Neural progenitor cell (in vitro differentiated cells): ENCODE data around the gene PTK6. TPM values are rescaled to one million over a fixed set of nuclear protein-coding genes. Genes with fewer than 3 reads are reported as not detected.

Experiments
- DNase-seq: peaks from one replicate; pipeline ENCODE4 v3.0.0-alpha.2; 2016; ENCODE audit warnings: low spot score
- H2AFZ ChIP-seq: fragments of 200-600 bp; sonication (generic); replicated peaks from 2 replicates; pipeline ENCODE4 v1.6.1; 2016; ENCODE audit warnings: antibody characterized with exemption
- H3F3A ChIP-seq: fragments of 200-600 bp; sonication (generic); 2 replicates; pipeline ENCODE4 v1.6.1; 2016; ENCODE audit warnings: antibody characterized with exemption, low read depth
- H3K27ac ChIP-seq: fragments of 200-600 bp; sonication (generic); 2 replicates; pipeline ENCODE4 v1.5.1; 2016; ENCODE audit warnings: mild to moderate bottlenecking
- H3K27me3 ChIP-seq: fragments of 200-600 bp; sonication (generic); 2 replicates; pipeline ENCODE4 v1.6.1; 2016; ENCODE audit warnings: mild to moderate bottlenecking, moderate library complexity
- H3K36me3 ChIP-seq: fragments of 200-600 bp; sonication (generic); 2 replicates; pipeline ENCODE4 v1.5.1; 2016
- H3K4me1 ChIP-seq: fragments of 200-600 bp; sonication (generic); 2 replicates; pipeline ENCODE4 v1.6.1; 2016; ENCODE audit warnings: mixed run types
- H3K4me2 ChIP-seq: fragments of 200-600 bp; sonication (generic); 2 replicates; pipeline ENCODE4 v1.6.1; 2016
- H3K4me3 ChIP-seq: fragments of 200-600 bp; sonication (generic); 2 replicates; pipeline ENCODE4 v1.5.1; 2016
- H3K79me2 ChIP-seq: fragments of 200-600 bp; sonication (generic); 2 replicates; pipeline ENCODE4 v1.6.1; 2016; ENCODE audit warnings: low read depth
- H3K9ac ChIP-seq: fragments of 200-600 bp; sonication (generic); 2 replicates; pipeline ENCODE4 v1.6.1; 2016
- H3K9me3 ChIP-seq: fragments of 200-600 bp; sonication (generic); 2 replicates; pipeline ENCODE4 v1.5.1; 2016; ENCODE audit warnings: low read depth
- H4K20me1 ChIP-seq: fragments of 200-600 bp; sonication (generic); 2 replicates; pipeline ENCODE4 v1.6.1; 2016; ENCODE audit warnings: low read depth
- H3K27ac Mint-ChIP-seq: 3 replicates; pipeline ENCODE4 v1.8.0; 2021; ENCODE audit warnings: mixed read lengths
- H3K27me3 Mint-ChIP-seq: 2 replicates; pipeline ENCODE4 v1.8.0; 2022; ENCODE audit warnings: low read depth, mild to moderate bottlenecking, inconsistent platforms, moderate library complexity, mixed read lengths; ENCODE audit not compliant: insufficient read depth
- H3K36me3 Mint-ChIP-seq: 3 replicates; pipeline ENCODE4 v1.8.0; 2021; ENCODE audit warnings: mixed read lengths
- H3K4me1 Mint-ChIP-seq: 3 replicates; pipeline ENCODE4 v1.8.0; 2021; ENCODE audit warnings: mixed read lengths
- H3K4me3 Mint-ChIP-seq: 3 replicates; pipeline ENCODE4 v1.8.0; 2021; ENCODE audit warnings: mild to moderate bottlenecking, moderate library complexity, mixed read lengths
- H3K9me3 Mint-ChIP-seq: 3 replicates; pipeline ENCODE4 v1.8.0; 2020; ENCODE audit warnings: mixed read lengths
- EZH2 ChIP-seq: fragments of 200-600 bp; sonication (generic); IDR thresholded peaks from 2 replicates; pipeline ENCODE4 v1.6.1; 2017; ENCODE audit warnings: antibody characterized with exemption, mild to moderate bottlenecking, moderate library complexity
- EZH2phosphoT487 ChIP-seq: fragments of 200-600 bp; sonication (generic); IDR thresholded peaks from 2 replicates; pipeline ENCODE4 v1.6.1; 2017; ENCODE audit warnings: antibody characterized with exemption
- total RNA-seq: library from RNA; depleted of rRNA; stranded (reverse); fragments of >200 nt; gene quantifications from 2 replicates; pipeline ENCODE4 v1.2.3, GENCODE V29; 2015; ENCODE audit warnings: low replicate concordance
- TF ChIP-seq, protein P1 (sequence below): fragments of 200-600 bp; sonication (generic); IDR thresholded peaks from 2 replicates; pipeline ENCODE4 v1.5.1; 2017; ENCODE audit warnings: antibody characterized with exemption, mild to moderate bottlenecking

Gene PTK6
- total RNA-seq, 1 donor from 2014 or later: not detected

GRCh38 chr20:63505281-63505680 is 31.9 kb downstream of the PTK6 start:
- TF ChIP-seq, protein P1, sequence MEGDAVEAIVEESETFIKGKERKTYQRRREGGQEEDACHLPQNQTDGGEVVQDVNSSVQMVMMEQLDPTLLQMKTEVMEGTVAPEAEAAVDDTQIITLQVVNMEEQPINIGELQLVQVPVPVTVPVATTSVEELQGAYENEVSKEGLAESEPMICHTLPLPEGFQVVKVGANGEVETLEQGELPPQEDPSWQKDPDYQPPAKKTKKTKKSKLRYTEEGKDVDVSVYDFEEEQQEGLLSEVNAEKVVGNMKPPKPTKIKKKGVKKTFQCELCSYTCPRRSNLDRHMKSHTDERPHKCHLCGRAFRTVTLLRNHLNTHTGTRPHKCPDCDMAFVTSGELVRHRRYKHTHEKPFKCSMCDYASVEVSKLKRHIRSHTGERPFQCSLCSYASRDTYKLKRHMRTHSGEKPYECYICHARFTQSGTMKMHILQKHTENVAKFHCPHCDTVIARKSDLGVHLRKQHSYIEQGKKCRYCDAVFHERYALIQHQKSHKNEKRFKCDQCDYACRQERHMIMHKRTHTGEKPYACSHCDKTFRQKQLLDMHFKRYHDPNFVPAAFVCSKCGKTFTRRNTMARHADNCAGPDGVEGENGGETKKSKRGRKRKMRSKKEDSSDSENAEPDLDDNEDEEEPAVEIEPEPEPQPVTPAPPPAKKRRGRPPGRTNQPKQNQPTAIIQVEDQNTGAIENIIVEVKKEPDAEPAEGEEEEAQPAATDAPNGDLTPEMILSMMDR: no peak
- TF ChIP-seq EZH2phosphoT487: no peak
- no peak for TF ChIP-seq EZH2
- no peak overlapping the region for H3K9ac ChIP-seq
- no peak overlapping the region for H2AFZ ChIP-seq
- Mint-ChIP-seq H3K27ac (no peak overlapping the region), H3K4me3 (no peak overlapping the region), H3K36me3 (peaks cover 3% of the 10 kb centered on the region), H3K4me1 (peaks cover 7% of the 10 kb centered on the region), H3K9me3 (peaks cover 30% of the 10 kb centered on the region), H3K27me3 (peaks cover 12% of the 10 kb centered on the region)
- DNase-seq: no peak
- H3K4me3 ChIP-seq: no peak overlapping the region
- H3K4me2 ChIP-seq: no peak overlapping the region
- H3K9me3 ChIP-seq: no peaks in the 10 kb centered on the region
- H3K4me1 ChIP-seq: no peaks in the 10 kb centered on the region
- H3K36me3 ChIP-seq: no peaks in the 10 kb centered on the region
- peaks cover 6% of the 10 kb centered on the region for H3F3A ChIP-seq
- H3K27ac ChIP-seq: no peak overlapping the region
- no peaks in the 10 kb centered on the region for H3K79me2 ChIP-seq
- H3K27me3 ChIP-seq: peaks cover 47% of the 10 kb centered on the region
- H4K20me1 ChIP-seq: peaks cover under 1% of the 10 kb centered on the region

DNA sequence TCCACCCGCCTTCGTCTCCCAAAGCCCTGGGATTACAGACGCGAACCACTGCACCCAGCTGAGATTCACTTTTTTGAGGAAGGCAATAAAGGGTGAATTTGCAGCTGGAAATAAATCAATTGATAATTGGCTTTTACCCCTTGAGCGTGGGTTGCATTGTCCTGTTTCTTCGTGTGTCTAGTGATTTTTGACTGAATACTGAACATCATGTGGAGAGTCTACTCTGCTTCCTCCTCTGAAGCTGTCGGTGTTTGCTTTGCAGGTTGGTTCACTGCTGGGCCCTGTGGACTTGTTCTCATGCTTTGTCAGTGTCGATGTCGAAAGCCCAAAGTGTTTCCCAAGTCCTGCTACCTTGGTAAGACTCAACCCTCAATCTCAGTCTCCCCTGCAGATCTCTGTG is 32.5 kb downstream of the PTK6 start:
- Histone ChIP-seq H3F3A (peaks cover 6% of the 10 kb centered on the region), H3K36me3 (no peaks in the 10 kb centered on the region), H3K4me3 (no peak overlapping the region), H3K9me3 (no peaks in the 10 kb centered on the region), H3K27ac (no peak overlapping the region), H3K79me2 (no peaks in the 10 kb centered on the region), H3K4me1 (no peaks in the 10 kb centered on the region), H3K27me3 (peaks cover 53% of the 10 kb centered on the region), H3K9ac (no peak overlapping the region), H4K20me1 (peaks cover 3% of the 10 kb centered on the region), H2AFZ (no peak overlapping the region), H3K4me2 (no peak overlapping the region)
- Mint-ChIP-seq H3K9me3 (peaks cover 30% of the 10 kb centered on the region), H3K36me3 (peaks cover 3% of the 10 kb centered on the region), H3K27ac (no peak overlapping the region), H3K27me3 (peaks cover 11% of the 10 kb centered on the region), H3K4me3 (no peak overlapping the region), H3K4me1 (peaks cover 7% of the 10 kb centered on the region)
- no peak for DNase-seq
- TF ChIP-seq EZH2: no peak
- TF ChIP-seq EZH2phosphoT487: no peak
- TF ChIP-seq, protein P1: no peak

DNA sequence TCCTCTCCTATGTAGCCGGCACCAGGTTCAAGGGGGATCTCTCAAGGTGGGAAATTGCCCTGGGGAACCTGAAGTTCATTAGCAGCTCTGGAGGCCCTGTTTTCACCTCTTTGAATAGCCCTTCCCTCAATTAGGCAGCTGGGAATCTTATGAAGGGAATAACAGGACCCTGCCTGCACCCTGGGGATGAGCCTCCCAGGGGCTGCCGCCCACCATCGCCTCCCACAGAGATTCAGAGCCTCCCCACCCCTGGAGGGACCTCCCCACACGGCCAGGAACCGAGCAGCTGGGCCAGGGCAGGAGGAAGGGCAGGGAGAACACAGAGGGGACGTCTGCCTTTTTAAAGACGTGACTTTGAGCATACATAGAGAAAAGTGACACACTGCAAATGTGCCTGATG is 33.7 kb downstream of the PTK6 start:
- no peak overlapping the region for H3K9ac ChIP-seq
- H3K4me1 Mint-ChIP-seq: peaks cover 7% of the 10 kb centered on the region
- peaks cover 11% of the 10 kb centered on the region for H3K27me3 Mint-ChIP-seq
- H3K4me2 ChIP-seq: no peak overlapping the region
- H4K20me1 ChIP-seq: peaks cover 3% of the 10 kb centered on the region
- peaks cover 25% of the 10 kb centered on the region for H3K9me3 Mint-ChIP-seq
- H3K27ac ChIP-seq: no peak overlapping the region
- H2AFZ ChIP-seq: no peak overlapping the region
- H3F3A ChIP-seq: peaks cover 6% of the 10 kb centered on the region
- H3K4me3 ChIP-seq: no peak overlapping the region
- H3K9me3 ChIP-seq: no peaks in the 10 kb centered on the region
- DNase-seq: no peak
- TF ChIP-seq EZH2: no peak
- TF ChIP-seq, protein P1: no peak
- TF ChIP-seq EZH2phosphoT487: no peak
- H3K36me3 Mint-ChIP-seq: peaks cover 3% of the 10 kb centered on the region
- H3K4me3 Mint-ChIP-seq: no peak overlapping the region
- H3K27ac Mint-ChIP-seq: no peak overlapping the region
- no peaks in the 10 kb centered on the region for H3K79me2 ChIP-seq
- H3K4me1 ChIP-seq: no peaks in the 10 kb centered on the region
- H3K36me3 ChIP-seq: no peaks in the 10 kb centered on the region
- peaks cover 65% of the 10 kb centered on the region for H3K27me3 ChIP-seq
